ENCODE data around the gene ARHGAP1.
"Not testable (repeated sequence)": the region's sequence is repeated elsewhere in the genome, so short reads cannot be mapped to it uniquely, and the experiment has no call there.

Gene ARHGAP1

GRCh38 chr11:46673713-46674462, 26.5 kb downstream of the ARHGAP1 start:
- no peak for DNase-seq (ENCODE audit: low spot score)

- DNase-seq (ENCODE audit: low spot score), result no peak
These were observed 28.0 kb downstream of the ARHGAP1 start for GRCh38 chr11:46672381-46672839.

GRCh38 chr11:46671958-46672315, 28.5 kb downstream of the ARHGAP1 start:
- no peak for DNase-seq (ENCODE audit: low spot score)

- not testable (repeated sequence) for DNase-seq (ENCODE audit: low spot score)
These were observed 29.9 kb downstream of the ARHGAP1 start for GRCh38 chr11:46670521-46670920.

- DNase-seq (ENCODE audit: low spot score), result no peak
These were observed 30.7 kb downstream of the ARHGAP1 start for GRCh38 chr11:46669711-46670139.

GRCh38 chr11:46668480-46669085, 31.8 kb downstream of the ARHGAP1 start:
- no peak for DNase-seq (ENCODE audit: low spot score)

- DNase-seq (ENCODE audit: low spot score), result no peak
These were observed 33.4 kb downstream of the ARHGAP1 start for GRCh38 chr11:46667043-46667481.

- no peak for DNase-seq (ENCODE audit: low spot score)
These were observed 33.9 kb downstream of the ARHGAP1 start for GRCh38 chr11:46666516-46666915.

- no peak for DNase-seq (ENCODE audit: low spot score)
These were observed 35.1 kb downstream of the ARHGAP1 start for GRCh38 chr11:46665356-46665755.

- DNase-seq (ENCODE audit: low spot score), result no peak
These were observed 35.8 kb downstream of the ARHGAP1 start for GRCh38 chr11:46664612-46665011.

- DNase-seq (ENCODE audit: low spot score), result no peak
These were observed 37.0 kb downstream of the ARHGAP1 start for GRCh38 chr11:46663277-46663940.

GRCh38 chr11:46662366-46662765, 38.1 kb downstream of the ARHGAP1 start:
- DNase-seq (ENCODE audit: low spot score), result no peak

- no peak for DNase-seq (ENCODE audit: low spot score)
These were observed 38.6 kb downstream of the ARHGAP1 start for GRCh38 chr11:46661836-46662235.

GRCh38 chr11:46659908-46660307, 40.5 kb downstream of the ARHGAP1 start:
- DNase-seq (ENCODE audit: low spot score), result no peak

- no peak for DNase-seq (ENCODE audit: low spot score)
These were observed 42.2 kb downstream of the ARHGAP1 start for GRCh38 chr11:46658259-46658658.

- DNase-seq (ENCODE audit: low spot score), result no peak
These were observed 43.2 kb downstream of the ARHGAP1 start for GRCh38 chr11:46657186-46657585.

- no peak for DNase-seq (ENCODE audit: low spot score)
These were observed 44.8 kb downstream of the ARHGAP1 start for GRCh38 chr11:46655631-46656030.

- no peak for DNase-seq (ENCODE audit: low spot score)
These were observed 51.2 kb downstream of the ARHGAP1 start for GRCh38 chr11:46649180-46649738.

GRCh38 chr11:46643986-46644385, 56.4 kb downstream of the ARHGAP1 start:
- no peak for DNase-seq (ENCODE audit: low spot score)

- DNase-seq (ENCODE audit: low spot score), result no peak
These were observed 56.9 kb downstream of the ARHGAP1 start for GRCh38 chr11:46643531-46643930.

GRCh38 chr11:46642627-46643335, 57.6 kb downstream of the ARHGAP1 start:
- DNase-seq (ENCODE audit: low spot score), result no peak

- DNase-seq (ENCODE audit: low spot score), result no peak
These were observed 58.8 kb downstream of the ARHGAP1 start for GRCh38 chr11:46641639-46642038.

Data from CD4-positive, alpha-beta T cell treated with Interleukin-2 at 100 ng/mL for 4 hours (primary cell).